Esophagus muscularis mucosa (tissue), 4 donors: ENCODE results near the gene PLSCR2. TPM values are rescaled to one million over a fixed set of nuclear protein-coding genes. Genes with fewer than 3 reads are reported as not detected.

Experiments used
- DNase-seq: peaks from one replicate; pipeline ENCODE4 v3.0.0-alpha.2; 2017; ENCODE audit errors: extremely low spot score
- H3K27ac ChIP-seq, 4 donors: fragments of 200-600 bp; sonication (generic); replicated peaks in 1 of 4; 1 replicate in 3 of 4; 2 replicates in 1 of 4; pipeline ENCODE4 v1.5.1; 2016 to 2019; ENCODE audit warnings: mild to moderate bottlenecking in 1 of 4
- H3K27me3 ChIP-seq, 4 donors: fragments of 200-600 bp; sonication (generic); one replicate each; pipeline versions ENCODE4 v1.5.1 to v1.6.0; 2016 to 2019
- H3K36me3 ChIP-seq, 4 donors: fragments of 200-600 bp; sonication (generic); one replicate each; pipeline ENCODE4 v1.5.1; 2016 to 2019
- H3K4me1 ChIP-seq, 4 donors: fragments of 200-600 bp; sonication (generic); one replicate each; pipeline ENCODE4 v1.5.1; 2016 to 2019
- H3K4me3 ChIP-seq, 4 donors: fragments of 200-600 bp; sonication (generic); 1 replicate in 2 of 4; 2 replicates in 2 of 4; pipeline ENCODE4 v1.5.1; 2016 to 2019; ENCODE audit warnings: mild to moderate bottlenecking in 4 of 4, moderate library complexity in 1 of 4
- H3K9me3 ChIP-seq, 4 donors: fragments of 200-600 bp; sonication (generic); 1 replicate in 3 of 4; 2 replicates in 1 of 4; pipeline ENCODE4 v1.5.1; 2016 to 2019
- CTCF ChIP-seq, 3 experiments: fragments of 200-600 bp in 2 of 3; fragments of 450-650 bp in 1 of 3; sonication (generic) in 2 of 3; IDR thresholded peaks; one replicate each; pipeline ENCODE4 v1.5.1; 2017 to 2019; ENCODE audit warnings: antibody characterized with exemption in 3 of 3, mild to moderate bottlenecking in 2 of 3, moderate library complexity in 1 of 3
- EP300 ChIP-seq: sonication (generic); formaldehyde crosslinking; IDR thresholded peaks from one replicate; pipeline ENCODE4 v1.6.1; 2017; ENCODE audit warnings: antibody characterized with exemption
- POLR2A ChIP-seq: fragments of 450-650 bp; IDR thresholded peaks from one replicate; pipeline ENCODE4 v1.6.1; 2017; ENCODE audit warnings: antibody characterized with exemption, moderate library complexity, mild to moderate bottlenecking, low read depth
- POLR2AphosphoS5 ChIP-seq, 2 donors: sonication (generic); formaldehyde crosslinking; IDR thresholded peaks; one replicate each; pipeline ENCODE4 v1.6.1; 2017; ENCODE audit warnings: antibody characterized with exemption in 2 of 2
- WGBS: methylation state at CpG from one replicate; pipeline ENCODE4 v1.1.5; 2018; 5-methylcytosine and 5-hydroxymethylcytosine counted together
- intact Hi-C: fragments of 100-400 bp; cut with DNase I; formaldehyde crosslinking; loops from one replicate; pipeline ENCODE4 v1.15.1; 2023
- total RNA-seq, 4 donors: library from RNA; depleted of rRNA; stranded (reverse); fragments of >200 nt; gene quantifications; one replicate each; pipeline versions ENCODE4 v1.1.0 to v1.2.1, GENCODE V29; 2016

The PLSCR2 gene
- total RNA-seq, result under 1 TPM in 1 of 4 donors, not detected in 3; 0.69 TPM

GRCh38 chr3:146469150-146470017 is at the start of gene PLSCR2:
Gene PLSCR2 (minus strand): TSS chr3:146469561. CDS start chr3:146459904, 9,657 bp downstream.
- Histone ChIP-seq H3K4me1 (peaks cover 0 to 17% (median 11%) of the 10 kb centered on the region in 4 donors), H3K27me3 (no peaks in the 10 kb centered on the region), H3K4me3 (peak within 1 kb of the TSS; percentile 63 to 83 (median 76)), H3K9me3 (no peaks in the 10 kb centered on the region), H3K27ac (peak within 1 kb of the TSS; percentile 74 to 88 (median 79)), H3K36me3 (no peaks in the 10 kb centered on the region)
- intact Hi-C loops, result loop anchor here (5.0 kb wide), 1 partner anchor 73 kb away; the partner anchor contains the start of gene PLSCR1
- no peak for DNase-seq
- 15% methylated on average over 25 of the region's 51 CpGs for WGBS
- TF ChIP-seq POLR2AphosphoS5 (IDR thresholded peaks at IDR 0.05) (peak; percentile 70 to 76), CTCF (IDR thresholded peaks at IDR 0.05) (no peak), EP300 (no peak), POLR2A (peak; percentile 20)

- Histone ChIP-seq H3K4me3 (no peak overlapping the region), H3K27ac (no peak overlapping the region), H3K27me3 (no peaks in the 10 kb centered on the region), H3K36me3 (peaks cover 4 to 78% (median 21%) of the 10 kb centered on the region in 4 donors), H3K9me3 (no peaks in the 10 kb centered on the region), H3K4me1 (peaks cover 0 to 13% (median 5%) of the 10 kb centered on the region in 4 donors)
- intact Hi-C loops, result no loop called here
- TF ChIP-seq POLR2A (no peak), POLR2AphosphoS5 (IDR thresholded peaks at IDR 0.05) (no peak), EP300 (no peak), CTCF (IDR thresholded peaks at IDR 0.05) (no peak)
- 78% methylated on average over 4 of the region's 4 CpGs for WGBS
- DNase-seq, result no peak
Measured at GRCh38 chr3:146517684-146518435, 48.5 kb upstream of the PLSCR2 start.

GRCh38 chr3:146513386-146514051 is 44.2 kb upstream of the PLSCR2 start:
- no peak overlapping the region for H3K4me3 ChIP-seq
- no peaks in the 10 kb centered on the region for H3K27me3 ChIP-seq
- peaks cover 4 to 41% (median 17%) of the 10 kb centered on the region in 4 donors for H3K36me3 ChIP-seq
- intact Hi-C loops, result no loop called here
- DNase-seq, result no peak
- H3K4me1 ChIP-seq, result peaks cover 0 to 9% (median 5%) of the 10 kb centered on the region in 4 donors
- H3K9me3 ChIP-seq, result no peaks in the 10 kb centered on the region
- WGBS, result 94% methylated on average over 2 of the region's 2 CpGs
- no peak for TF ChIP-seq POLR2AphosphoS5 (IDR thresholded peaks at IDR 0.05)
- TF ChIP-seq CTCF (IDR thresholded peaks at IDR 0.05), result no peak
- TF ChIP-seq EP300, result no peak
- no peak for TF ChIP-seq POLR2A
- H3K27ac ChIP-seq, result peak overlapping the region in 1 of 4 donors; percentile 26

GRCh38 chr3:146511402-146512134 is 42.2 kb upstream of the PLSCR2 start:
- Histone ChIP-seq H3K9me3 (no peaks in the 10 kb centered on the region), H3K4me1 (peaks cover 5 to 16% (median 9%) of the 10 kb centered on the region in 4 donors), H3K27me3 (no peaks in the 10 kb centered on the region), H3K27ac (no peak overlapping the region), H3K4me3 (no peak overlapping the region), H3K36me3 (peaks cover 4 to 33% (median 17%) of the 10 kb centered on the region in 4 donors)
- intact Hi-C loops, result no loop called here
- no peak for DNase-seq
- 76% methylated on average over 3 of the region's 3 CpGs for WGBS
- TF ChIP-seq POLR2AphosphoS5 (IDR thresholded peaks at IDR 0.05), result no peak
